ENCODE measurements around the gene PAWR.
A peak's percentile ranks its signal among the peaks of the same experiment; 100 is the strongest.

Gene PAWR

GRCh38 chr12:79682593-79682992 is 8.2 kb downstream of the PAWR start:
- Histone ChIP-seq H3K4me3 (ENCODE audit: low read length) (no peak overlapping the region), H3K27ac (ENCODE audit: low read length) (no peak overlapping the region), H3K36me3 (ENCODE audit: control insufficient read depth, low read depth, low read length) (peaks cover 8% of the 10 kb centered on the region), H3K4me1 (ENCODE audit: control insufficient read depth, low read depth, low read length) (peaks cover 69% of the 10 kb centered on the region), H3K27me3 (ENCODE audit: control insufficient read depth, insufficient read depth, low read length) (no peaks in the 10 kb centered on the region), H3K9ac (ENCODE audit: low read length) (no peak overlapping the region), H3K9me3 (ENCODE audit: control insufficient read depth, low read depth, low read length) (no peaks in the 10 kb centered on the region)

- Histone ChIP-seq H3K4me1 (ENCODE audit: control insufficient read depth, low read depth, low read length) (peaks cover 55% of the 10 kb centered on the region), H3K9me3 (ENCODE audit: control insufficient read depth, low read depth, low read length) (no peaks in the 10 kb centered on the region), H3K36me3 (ENCODE audit: control insufficient read depth, low read depth, low read length) (peaks cover 3% of the 10 kb centered on the region), H3K9ac (ENCODE audit: low read length) (no peak overlapping the region), H3K4me3 (ENCODE audit: low read length) (no peak overlapping the region), H3K27ac (ENCODE audit: low read length) (no peak overlapping the region), H3K27me3 (ENCODE audit: control insufficient read depth, insufficient read depth, low read length) (no peaks in the 10 kb centered on the region)
Observed at GRCh38 chr12:79681008-79681590, 9.7 kb downstream of the PAWR start.

GRCh38 chr12:79680051-79680450 is 10.7 kb downstream of the PAWR start:
- Histone ChIP-seq H3K27me3 (ENCODE audit: control insufficient read depth, insufficient read depth, low read length) (no peaks in the 10 kb centered on the region), H3K4me1 (ENCODE audit: control insufficient read depth, low read depth, low read length) (peaks cover 50% of the 10 kb centered on the region)

GRCh38 chr12:79678306-79678705 is 12.5 kb downstream of the PAWR start:
- no peak overlapping the region for H3K4me3 ChIP-seq (ENCODE audit: low read length)
- no peak overlapping the region for H3K9ac ChIP-seq (ENCODE audit: low read length)
- no peaks in the 10 kb centered on the region for H3K27me3 ChIP-seq (ENCODE audit: control insufficient read depth, insufficient read depth, low read length)
- no peaks in the 10 kb centered on the region for H3K9me3 ChIP-seq (ENCODE audit: control insufficient read depth, low read depth, low read length)
- no peaks in the 10 kb centered on the region for H3K36me3 ChIP-seq (ENCODE audit: control insufficient read depth, low read depth, low read length)
- H3K4me1 ChIP-seq (ENCODE audit: control insufficient read depth, low read depth, low read length), result peaks cover 51% of the 10 kb centered on the region
- H3K27ac ChIP-seq (ENCODE audit: low read length), result no peak overlapping the region

More at GRCh38 chr12:79680051-79680450, 10.7 kb downstream of the PAWR start:
- no peak overlapping the region for H3K27ac ChIP-seq (ENCODE audit: low read length)
- no peaks in the 10 kb centered on the region for H3K9me3 ChIP-seq (ENCODE audit: control insufficient read depth, low read depth, low read length)
- no peaks in the 10 kb centered on the region for H3K36me3 ChIP-seq (ENCODE audit: control insufficient read depth, low read depth, low read length)
- no peak overlapping the region for H3K9ac ChIP-seq (ENCODE audit: low read length)
- no peak overlapping the region for H3K4me3 ChIP-seq (ENCODE audit: low read length)

- Histone ChIP-seq H3K9me3 (ENCODE audit: control insufficient read depth, low read depth, low read length) (no peaks in the 10 kb centered on the region), H3K27me3 (ENCODE audit: control insufficient read depth, insufficient read depth, low read length) (no peaks in the 10 kb centered on the region), H3K9ac (ENCODE audit: low read length) (no peak overlapping the region), H3K4me1 (ENCODE audit: control insufficient read depth, low read depth, low read length) (peaks cover 47% of the 10 kb centered on the region), H3K27ac (ENCODE audit: low read length) (no peak overlapping the region), H3K36me3 (ENCODE audit: control insufficient read depth, low read depth, low read length) (no peaks in the 10 kb centered on the region), H3K4me3 (ENCODE audit: low read length) (no peak overlapping the region)
Observed at GRCh38 chr12:79677672-79678071, 13.1 kb downstream of the PAWR start.

GRCh38 chr12:79676579-79676978 is 14.2 kb downstream of the PAWR start:
- no peaks in the 10 kb centered on the region for H3K27me3 ChIP-seq (ENCODE audit: control insufficient read depth, insufficient read depth, low read length)
- no peak overlapping the region for H3K9ac ChIP-seq (ENCODE audit: low read length)
- peaks cover 44% of the 10 kb centered on the region for H3K4me1 ChIP-seq (ENCODE audit: control insufficient read depth, low read depth, low read length)
- H3K36me3 ChIP-seq (ENCODE audit: control insufficient read depth, low read depth, low read length), result no peaks in the 10 kb centered on the region
- no peak overlapping the region for H3K27ac ChIP-seq (ENCODE audit: low read length)
- H3K9me3 ChIP-seq (ENCODE audit: control insufficient read depth, low read depth, low read length), result no peaks in the 10 kb centered on the region
- H3K4me3 ChIP-seq (ENCODE audit: low read length), result no peak overlapping the region

- H3K9ac ChIP-seq (ENCODE audit: low read length), result no peak overlapping the region
- no peaks in the 10 kb centered on the region for H3K9me3 ChIP-seq (ENCODE audit: control insufficient read depth, low read depth, low read length)
- no peak overlapping the region for H3K4me3 ChIP-seq (ENCODE audit: low read length)
- peaks cover 41% of the 10 kb centered on the region for H3K4me1 ChIP-seq (ENCODE audit: control insufficient read depth, low read depth, low read length)
- no peak overlapping the region for H3K27ac ChIP-seq (ENCODE audit: low read length)
- no peaks in the 10 kb centered on the region for H3K36me3 ChIP-seq (ENCODE audit: control insufficient read depth, low read depth, low read length)
- H3K27me3 ChIP-seq (ENCODE audit: control insufficient read depth, insufficient read depth, low read length), result no peaks in the 10 kb centered on the region
Observed at GRCh38 chr12:79674629-79675028, 16.1 kb downstream of the PAWR start.

GRCh38 chr12:79673354-79673753 is 17.4 kb downstream of the PAWR start:
- H3K4me3 ChIP-seq (ENCODE audit: low read length), result peak overlapping the region; percentile 5
- no peaks in the 10 kb centered on the region for H3K9me3 ChIP-seq (ENCODE audit: control insufficient read depth, low read depth, low read length)
- H3K4me1 ChIP-seq (ENCODE audit: control insufficient read depth, low read depth, low read length), result peaks cover 33% of the 10 kb centered on the region
- H3K27ac ChIP-seq (ENCODE audit: low read length), result peak overlapping the region; percentile 47
- no peaks in the 10 kb centered on the region for H3K27me3 ChIP-seq (ENCODE audit: control insufficient read depth, insufficient read depth, low read length)
- no peak overlapping the region for H3K9ac ChIP-seq (ENCODE audit: low read length)
- no peaks in the 10 kb centered on the region for H3K36me3 ChIP-seq (ENCODE audit: control insufficient read depth, low read depth, low read length)

- no peak overlapping the region for H3K9ac ChIP-seq (ENCODE audit: low read length)
- H3K4me3 ChIP-seq (ENCODE audit: low read length), result no peak overlapping the region
- H3K36me3 ChIP-seq (ENCODE audit: control insufficient read depth, low read depth, low read length), result peaks cover 17% of the 10 kb centered on the region
- no peak overlapping the region for H3K27ac ChIP-seq (ENCODE audit: low read length)
- peaks cover 24% of the 10 kb centered on the region for H3K4me1 ChIP-seq (ENCODE audit: control insufficient read depth, low read depth, low read length)
- H3K27me3 ChIP-seq (ENCODE audit: control insufficient read depth, insufficient read depth, low read length), result no peaks in the 10 kb centered on the region
- no peaks in the 10 kb centered on the region for H3K9me3 ChIP-seq (ENCODE audit: control insufficient read depth, low read depth, low read length)
Observed at GRCh38 chr12:79668113-79668512, 22.7 kb downstream of the PAWR start.

- peaks cover 17% of the 10 kb centered on the region for H3K36me3 ChIP-seq (ENCODE audit: control insufficient read depth, low read depth, low read length)
- no peak overlapping the region for H3K9ac ChIP-seq (ENCODE audit: low read length)
- H3K4me3 ChIP-seq (ENCODE audit: low read length), result no peak overlapping the region
- H3K4me1 ChIP-seq (ENCODE audit: control insufficient read depth, low read depth, low read length), result peaks cover 5% of the 10 kb centered on the region
- H3K9me3 ChIP-seq (ENCODE audit: control insufficient read depth, low read depth, low read length), result no peaks in the 10 kb centered on the region
- no peaks in the 10 kb centered on the region for H3K27me3 ChIP-seq (ENCODE audit: control insufficient read depth, insufficient read depth, low read length)
- no peak overlapping the region for H3K27ac ChIP-seq (ENCODE audit: low read length)
Observed at GRCh38 chr12:79665212-79665887, 25.4 kb downstream of the PAWR start.

GRCh38 chr12:79664518-79664917 is 26.2 kb downstream of the PAWR start:
- no peak overlapping the region for H3K4me3 ChIP-seq (ENCODE audit: low read length)
- H3K27me3 ChIP-seq (ENCODE audit: control insufficient read depth, insufficient read depth, low read length), result no peaks in the 10 kb centered on the region
- H3K9ac ChIP-seq (ENCODE audit: low read length), result no peak overlapping the region
- no peak overlapping the region for H3K27ac ChIP-seq (ENCODE audit: low read length)
- peaks cover 17% of the 10 kb centered on the region for H3K36me3 ChIP-seq (ENCODE audit: control insufficient read depth, low read depth, low read length)
- no peaks in the 10 kb centered on the region for H3K4me1 ChIP-seq (ENCODE audit: control insufficient read depth, low read depth, low read length)
- no peaks in the 10 kb centered on the region for H3K9me3 ChIP-seq (ENCODE audit: control insufficient read depth, low read depth, low read length)

All from iPS-18a (cell line).